Mesothelial cell of epicardium (in vitro differentiated cells): ENCODE measurements around the gene NOX3. TPM values are rescaled to one million over a fixed set of nuclear protein-coding genes. Genes with fewer than 3 reads are reported as not detected.
"Not testable (repeated sequence)": the region's sequence is repeated elsewhere in the genome, so short reads cannot be mapped to it uniquely, and the experiment has no call there.

Source experiments
- DNase-seq, 2 experiments: peaks; one replicate each; pipeline ENCODE4 v3.0.0; 2021; ENCODE audit warnings: low spot score in 2 of 2; ENCODE audit not compliant: unreplicated experiment in 2 of 2
- H3K27ac Mint-ChIP-seq: 2 replicates; pipeline ENCODE4 v1.8.0; 2021; ENCODE audit warnings: mixed read lengths
- H3K27me3 Mint-ChIP-seq: 2 replicates; pipeline ENCODE4 v1.8.0; 2021; ENCODE audit warnings: low read depth, mixed read lengths
- H3K36me3 Mint-ChIP-seq: 2 replicates; pipeline ENCODE4 v1.8.0; 2021; ENCODE audit warnings: mixed read lengths
- H3K4me1 Mint-ChIP-seq: 2 replicates; pipeline ENCODE4 v1.8.0; 2021; ENCODE audit warnings: mixed read lengths
- H3K4me3 Mint-ChIP-seq: 2 replicates; pipeline ENCODE4 v1.8.0; 2021; ENCODE audit warnings: mild to moderate bottlenecking, moderate library complexity, mixed read lengths
- H3K9me3 Mint-ChIP-seq: 2 replicates; pipeline ENCODE4 v1.8.0; 2021; ENCODE audit warnings: mixed read lengths
- total RNA-seq: library from RNA; stranded (reverse); gene quantifications from 3 replicates; pipeline ENCODE4 v1.2.1, GENCODE V29; 2021
- TF ChIP-seq, protein P1 (sequence below): fragments of 200-600 bp; sonication (generic); IDR thresholded peaks from one replicate; pipeline ENCODE4 v1.5.0; 2021; ENCODE audit warnings: antibody characterized with exemption; ENCODE audit not compliant: unreplicated experiment

NOX3 gene
- total RNA-seq, 1 donor from 2014 or later: not detected

DNA sequence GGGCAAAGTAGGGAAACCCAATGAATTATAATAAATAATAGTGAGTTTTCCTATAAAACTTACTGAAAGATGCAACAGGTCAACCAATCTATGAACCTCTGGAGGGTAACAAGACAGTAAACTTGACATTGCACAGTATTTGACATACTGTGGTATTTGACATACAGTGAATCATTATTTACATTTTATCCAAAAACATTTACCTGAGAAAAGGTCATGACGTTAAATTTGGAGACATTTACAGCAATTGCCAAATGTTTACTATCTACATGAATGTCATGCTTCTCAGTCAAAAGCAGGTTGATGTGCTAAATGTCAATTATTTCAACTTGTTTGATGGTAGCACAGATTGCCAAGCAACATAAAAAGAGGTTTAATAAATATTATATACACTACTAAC, 35.8 kb upstream of the NOX3 start:
- peaks cover 9% of the 10 kb centered on the region for H3K9me3 Mint-ChIP-seq
- H3K27me3 Mint-ChIP-seq: no peaks in the 10 kb centered on the region
- H3K27ac Mint-ChIP-seq: no peak overlapping the region
- H3K4me1 Mint-ChIP-seq: peaks cover 11% of the 10 kb centered on the region
- no peaks in the 10 kb centered on the region for H3K36me3 Mint-ChIP-seq
- H3K4me3 Mint-ChIP-seq: no peak overlapping the region
- TF ChIP-seq, protein P1, sequence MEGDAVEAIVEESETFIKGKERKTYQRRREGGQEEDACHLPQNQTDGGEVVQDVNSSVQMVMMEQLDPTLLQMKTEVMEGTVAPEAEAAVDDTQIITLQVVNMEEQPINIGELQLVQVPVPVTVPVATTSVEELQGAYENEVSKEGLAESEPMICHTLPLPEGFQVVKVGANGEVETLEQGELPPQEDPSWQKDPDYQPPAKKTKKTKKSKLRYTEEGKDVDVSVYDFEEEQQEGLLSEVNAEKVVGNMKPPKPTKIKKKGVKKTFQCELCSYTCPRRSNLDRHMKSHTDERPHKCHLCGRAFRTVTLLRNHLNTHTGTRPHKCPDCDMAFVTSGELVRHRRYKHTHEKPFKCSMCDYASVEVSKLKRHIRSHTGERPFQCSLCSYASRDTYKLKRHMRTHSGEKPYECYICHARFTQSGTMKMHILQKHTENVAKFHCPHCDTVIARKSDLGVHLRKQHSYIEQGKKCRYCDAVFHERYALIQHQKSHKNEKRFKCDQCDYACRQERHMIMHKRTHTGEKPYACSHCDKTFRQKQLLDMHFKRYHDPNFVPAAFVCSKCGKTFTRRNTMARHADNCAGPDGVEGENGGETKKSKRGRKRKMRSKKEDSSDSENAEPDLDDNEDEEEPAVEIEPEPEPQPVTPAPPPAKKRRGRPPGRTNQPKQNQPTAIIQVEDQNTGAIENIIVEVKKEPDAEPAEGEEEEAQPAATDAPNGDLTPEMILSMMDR: no peak
- no peak for DNase-seq

DNA sequence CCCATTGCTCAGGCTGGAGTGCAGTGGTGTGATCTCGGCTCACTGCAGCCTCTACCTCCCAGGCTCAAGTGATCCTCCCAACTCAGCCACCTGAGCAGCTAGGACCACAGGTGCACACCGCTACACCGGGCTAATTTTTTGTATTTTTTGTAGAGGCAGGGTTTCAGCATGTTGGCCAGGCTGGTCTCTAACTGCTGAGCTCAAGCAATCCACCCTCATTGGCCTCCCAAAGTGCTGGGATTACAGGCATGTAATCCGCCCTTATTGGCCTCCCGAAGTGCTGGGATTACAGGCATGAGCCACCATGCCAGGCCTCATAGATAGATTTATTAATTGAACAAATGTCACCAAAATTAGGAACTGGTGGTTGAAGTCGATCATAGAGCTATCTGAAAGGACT, 32.6 kb upstream of the NOX3 start:
- not testable (repeated sequence) for H3K9me3 Mint-ChIP-seq, DNase-seq, H3K4me3 Mint-ChIP-seq, H3K4me1 Mint-ChIP-seq, H3K27me3 Mint-ChIP-seq, H3K36me3 Mint-ChIP-seq, H3K27ac Mint-ChIP-seq

DNA sequence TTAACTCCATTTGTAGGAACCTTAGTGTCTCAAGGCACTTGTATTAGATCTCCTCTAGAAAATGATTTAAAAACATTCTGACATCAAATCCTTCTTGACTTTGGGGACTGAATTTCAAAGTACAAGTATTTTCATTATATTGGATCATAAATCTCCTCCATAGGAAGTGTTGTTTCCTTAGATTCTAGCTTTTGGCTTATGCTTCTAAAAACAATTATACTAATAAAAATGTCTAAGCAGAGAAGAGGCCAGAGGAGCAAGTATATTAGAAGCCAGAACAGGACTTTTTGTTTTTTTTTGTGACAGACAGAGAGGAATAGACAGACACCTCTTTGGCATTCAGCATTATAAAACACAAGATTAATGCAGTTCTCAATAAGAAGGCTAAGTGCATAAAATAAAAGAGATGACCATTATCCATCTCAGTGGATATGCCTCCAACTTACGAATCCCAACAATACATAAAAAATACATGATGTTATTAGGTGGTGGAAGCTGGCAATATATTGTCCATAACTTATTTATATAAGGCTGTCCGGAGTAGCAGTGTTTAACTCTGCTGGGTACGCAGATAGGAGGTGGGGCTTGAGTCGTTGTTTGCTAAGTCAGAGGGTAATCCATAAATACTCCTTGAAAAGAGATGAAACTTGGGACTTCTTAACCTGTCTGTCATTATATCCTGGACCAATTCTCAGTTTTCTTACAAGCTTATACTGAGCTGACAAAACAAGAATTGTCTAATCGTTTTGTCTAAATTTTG, 31.9 kb upstream of the NOX3 start:
- no peak for DNase-seq
- Mint-ChIP-seq H3K27me3 (no peaks in the 10 kb centered on the region), H3K9me3 (peaks cover 3% of the 10 kb centered on the region), H3K4me1 (no peaks in the 10 kb centered on the region), H3K36me3 (no peaks in the 10 kb centered on the region), H3K27ac (no peak overlapping the region), H3K4me3 (no peak overlapping the region)
- TF ChIP-seq, protein P1: no peak

DNA sequence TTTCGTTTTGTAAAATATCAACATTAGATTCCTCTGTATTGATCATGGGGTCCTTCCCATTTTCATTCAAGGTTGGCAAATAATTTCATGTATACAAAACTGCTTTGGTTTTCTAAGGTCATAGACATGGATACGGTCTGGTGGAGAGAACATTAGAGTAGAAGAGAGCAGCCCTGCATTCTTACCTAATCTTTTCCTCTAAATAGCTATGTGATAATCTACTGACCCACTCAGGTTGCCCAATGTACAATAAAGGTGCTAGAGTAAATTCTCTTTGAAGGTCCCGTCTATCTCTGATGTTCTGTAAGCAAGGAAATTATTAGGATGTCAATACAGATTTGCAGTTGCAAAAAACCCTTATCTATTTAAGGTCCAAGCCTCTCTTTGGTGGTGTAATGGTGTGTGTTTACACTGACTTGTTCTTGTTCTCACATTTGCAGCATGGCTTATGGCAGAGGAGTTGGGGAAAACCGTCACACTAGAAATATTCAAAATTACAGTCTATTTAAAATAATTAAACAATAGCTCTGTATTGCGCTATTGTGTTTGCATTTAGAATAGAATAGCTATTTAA, 31.2 kb upstream of the NOX3 start:
- TF ChIP-seq, protein P1: no peak

DNA sequence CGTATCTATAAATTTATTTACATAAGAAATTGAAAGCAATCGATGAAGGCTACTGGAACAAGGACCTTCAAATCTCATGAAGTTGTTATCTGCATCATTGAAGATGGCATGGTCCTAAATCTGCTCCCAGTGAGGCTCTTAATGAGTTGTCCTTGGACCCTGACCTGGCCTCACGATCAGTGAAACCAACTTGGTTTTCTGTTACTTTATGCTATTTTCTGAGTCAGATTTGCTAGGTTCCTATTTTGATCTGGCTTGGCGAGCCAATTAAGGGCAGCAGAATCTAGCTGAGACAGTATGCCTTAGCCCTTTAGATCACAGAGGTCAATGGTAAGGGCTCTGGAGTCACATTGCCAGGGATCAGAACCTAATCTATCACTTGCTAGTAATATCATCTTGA, 30.1 kb upstream of the NOX3 start:
- no peak overlapping the region for H3K27ac Mint-ChIP-seq
- TF ChIP-seq, protein P1: no peak
- no peaks in the 10 kb centered on the region for H3K36me3 Mint-ChIP-seq
- no peaks in the 10 kb centered on the region for H3K4me1 Mint-ChIP-seq
- no peak for DNase-seq
- H3K9me3 Mint-ChIP-seq: no peaks in the 10 kb centered on the region
- no peak overlapping the region for H3K4me3 Mint-ChIP-seq
- no peaks in the 10 kb centered on the region for H3K27me3 Mint-ChIP-seq

More for the DNA sequence above, 31.2 kb upstream of the NOX3 start:
- H3K4me1 Mint-ChIP-seq: no peaks in the 10 kb centered on the region
- no peaks in the 10 kb centered on the region for H3K27me3 Mint-ChIP-seq
- H3K27ac Mint-ChIP-seq: no peak overlapping the region
- no peak for DNase-seq
- H3K36me3 Mint-ChIP-seq: no peaks in the 10 kb centered on the region
- H3K4me3 Mint-ChIP-seq: no peak overlapping the region
- no peaks in the 10 kb centered on the region for H3K9me3 Mint-ChIP-seq

DNA sequence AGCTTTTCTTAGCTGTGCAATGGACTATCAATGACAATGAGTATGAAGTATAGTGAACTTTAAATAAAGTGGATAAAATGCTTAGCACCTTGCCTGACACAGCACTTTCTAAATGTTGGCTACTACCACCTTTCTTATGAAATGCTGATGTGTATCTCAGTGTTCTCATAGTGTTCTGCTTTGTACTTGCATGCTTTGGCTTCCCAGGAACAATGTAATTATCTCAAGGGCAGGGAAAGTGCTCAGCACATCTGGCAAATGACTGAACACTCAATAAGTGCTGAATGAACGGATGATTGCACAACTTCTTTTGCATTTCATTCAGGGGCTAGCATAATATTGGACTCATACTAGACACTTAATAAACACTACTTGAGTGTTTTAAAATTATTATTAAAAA, 28.2 kb upstream of the NOX3 start:
- TF ChIP-seq, protein P1: no peak
- no peaks in the 10 kb centered on the region for H3K9me3 Mint-ChIP-seq
- no peak for DNase-seq

More for the DNA sequence above, 28.2 kb upstream of the NOX3 start:
- no peaks in the 10 kb centered on the region for H3K36me3 Mint-ChIP-seq
- H3K4me3 Mint-ChIP-seq: no peak overlapping the region
- no peaks in the 10 kb centered on the region for H3K4me1 Mint-ChIP-seq
- H3K27ac Mint-ChIP-seq: no peak overlapping the region
- no peaks in the 10 kb centered on the region for H3K27me3 Mint-ChIP-seq
